Common myeloid progenitor, CD34-positive (primary cell): ENCODE data around the gene PAM.

Experiments used
- CTCF ChIA-PET: fragments of 350-600 bp; sonication (Branson Sonifier 250); formaldehyde crosslinking; loops from one replicate; lab custom pipeline; 2021; ENCODE audit warnings: antibody characterized with exemption; lab: Charles Lee
- POLR2A ChIA-PET: fragments of 350-600 bp; sonication (Branson Sonifier 250); formaldehyde crosslinking; loops from one replicate; lab custom pipeline; 2021; ENCODE audit warnings: antibody characterized with exemption; lab: Charles Lee
- DNase-seq, 3 donors: peaks; one replicate each; pipeline versions ENCODE4 v3.0.0 to v3.0.0-alpha.2; 2013
- H3K27ac ChIP-seq, 2 experiments: 1 replicate in 1 of 2; 2 replicates in 1 of 2; pipeline ENCODE4 v1.7.0; 2013; ENCODE audit warnings: inconsistent platforms in 2 of 2, low read length in 2 of 2, mild to moderate bottlenecking in 2 of 2, low read depth in 1 of 2, moderate library complexity in 1 of 2; ENCODE audit not compliant: severe bottlenecking in 2 of 2, insufficient read depth in 1 of 2, poor library complexity in 1 of 2
- H3K27me3 ChIP-seq, 5 experiments: replicated peaks in 2 of 5; 1 replicate in 3 of 5; 2 replicates in 2 of 5; pipeline versions ENCODE4 v1.6.1 to v1.7.0; 2013; ENCODE audit warnings: low read length in 4 of 5, mild to moderate bottlenecking in 2 of 5, moderate library complexity in 2 of 5, inconsistent platforms in 1 of 5; ENCODE audit not compliant: insufficient read depth in 5 of 5, control insufficient read depth in 4 of 5
- H3K36me3 ChIP-seq, 4 experiments: 1 replicate in 2 of 4; 2 replicates in 2 of 4; pipeline versions ENCODE4 v1.6.1 to v1.7.0; 2013; ENCODE audit warnings: low read length in 3 of 4, control low read depth in 1 of 4, mild to moderate bottlenecking in 1 of 4; ENCODE audit not compliant: control insufficient read depth in 4 of 4, insufficient read depth in 4 of 4
- H3K4me1 ChIP-seq, 4 experiments: 1 replicate in 3 of 4; 2 replicates in 1 of 4; pipeline versions ENCODE4 v1.6.1 to v1.7.1; 2013; ENCODE audit warnings: low read length in 3 of 4, mild to moderate bottlenecking in 3 of 4, control low read depth in 1 of 4, inconsistent platforms in 1 of 4, moderate library complexity in 1 of 4; ENCODE audit not compliant: control insufficient read depth in 4 of 4, insufficient read depth in 4 of 4; ENCODE audit errors: control extremely low read depth in 1 of 4
- H3K4me3 ChIP-seq, 7 experiments: 1 replicate in 4 of 7; 2 replicates in 3 of 7; pipeline versions ENCODE4 v1.5.1 to v1.7.0; 2013; ENCODE audit warnings: mild to moderate bottlenecking in 7 of 7, low read length in 6 of 7, moderate library complexity in 6 of 7, inconsistent platforms in 2 of 7, low read depth in 2 of 7, control low read depth in 1 of 7; ENCODE audit not compliant: insufficient read depth in 4 of 7, control insufficient read depth in 1 of 7; ENCODE audit errors: extremely low read depth in 1 of 7
- H3K9me3 ChIP-seq, 5 experiments: 1 replicate in 4 of 5; 2 replicates in 1 of 5; pipeline versions ENCODE4 v1.6.1 to v1.7.1; 2013; ENCODE audit warnings: low read length in 4 of 5, mild to moderate bottlenecking in 2 of 5, inconsistent platforms in 1 of 5, low read depth in 1 of 5, moderate library complexity in 1 of 5; ENCODE audit not compliant: control insufficient read depth in 4 of 5, insufficient read depth in 2 of 5; ENCODE audit errors: control extremely low read depth in 1 of 5
- WGBS: methylation state at CpG from one replicate; pipeline ENCODE4 v1.1.5; 2013; ENCODE audit not compliant: insufficient coverage; 5-methylcytosine and 5-hydroxymethylcytosine counted together

The PAM gene

GRCh38 chr5:102802708-102803458, 47.8 kb downstream of the PAM start:
- CTCF ChIA-PET = interaction anchor here (0.8 kb wide), 1 partner anchor 122 kb away, joined by 3 read pairs; no protein-coding TSS in a partner anchor
- no peak overlapping the region for H3K27ac ChIP-seq
- peak; percentile 13 to 75 (median 67) for DNase-seq
- H3K4me3 ChIP-seq = no peak overlapping the region
- no peaks in the 10 kb centered on the region for H3K9me3 ChIP-seq
- H3K27me3 ChIP-seq = no peaks in the 10 kb centered on the region
- H3K4me1 ChIP-seq = peaks cover 9 to 21% (median 15%) of the 10 kb centered on the region in 4 experiments
- POLR2A ChIA-PET = no interaction called here
- WGBS = 95% methylated on average over 3 of the region's 6 CpGs
- H3K36me3 ChIP-seq = no peaks in the 10 kb centered on the region

- H3K27me3 ChIP-seq = no peaks in the 10 kb centered on the region
- no peaks in the 10 kb centered on the region for H3K36me3 ChIP-seq
- peaks cover 0 to 5% (median 0%) of the 10 kb centered on the region in 4 experiments for H3K4me1 ChIP-seq
- H3K9me3 ChIP-seq = no peaks in the 10 kb centered on the region
- ChIA-PET POLR2A (no interaction called here), CTCF (interaction anchor here (0.7 to 1.2 kb wide), 3 partner anchors 17 to 126 kb away, joined by 3 to 4 read pairs (median 3); no protein-coding TSS in a partner anchor)
- no peak overlapping the region for H3K4me3 ChIP-seq
- DNase-seq = peak in 2 of 3 donors; percentile 39 to 52
- H3K27ac ChIP-seq = no peak overlapping the region
- 63% methylated on average over 2 of the region's 7 CpGs for WGBS
These were observed 52.9 kb downstream of the PAM start for GRCh38 chr5:102807878-102808502.

- Histone ChIP-seq H3K36me3 (no peaks in the 10 kb centered on the region), H3K4me3 (no peak overlapping the region), H3K27me3 (no peaks in the 10 kb centered on the region), H3K9me3 (no peaks in the 10 kb centered on the region), H3K27ac (no peak overlapping the region), H3K4me1 (peaks cover 0 to 5% (median 0%) of the 10 kb centered on the region in 4 experiments)
- POLR2A ChIA-PET = no interaction called here
- 100% methylated on average over 2 of the region's 4 CpGs for WGBS
- no peak for DNase-seq
- CTCF ChIA-PET = no interaction called here
These were observed 53.9 kb downstream of the PAM start for GRCh38 chr5:102809033-102809432.

DNA sequence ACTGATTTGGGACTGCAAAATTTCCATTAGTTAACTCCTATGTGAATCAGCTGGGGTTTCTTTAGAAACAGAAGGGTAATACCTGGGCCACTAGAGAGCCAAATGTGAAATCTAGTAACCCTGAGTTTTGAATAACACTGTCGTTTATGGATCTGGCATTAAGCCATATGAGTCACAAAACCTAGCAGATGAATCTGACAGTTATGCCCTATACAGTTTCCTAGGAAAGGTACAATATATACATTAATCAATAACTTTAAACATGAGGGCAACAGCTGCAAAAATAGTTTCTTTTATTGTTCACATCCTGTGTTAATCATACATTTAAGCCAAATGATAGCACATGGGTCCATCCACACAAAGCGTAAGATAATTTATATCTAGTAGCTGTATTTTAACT, 56.9 kb downstream of the PAM start:
- WGBS = no CpG with 5 or more reads among the region's 2 CpGs
- POLR2A ChIA-PET = no interaction called here

GRCh38 chr5:102813740-102814139, 58.6 kb downstream of the PAM start:
- Histone ChIP-seq H3K27me3 (no peaks in the 10 kb centered on the region), H3K4me3 (no peak overlapping the region), H3K36me3 (no peaks in the 10 kb centered on the region), H3K9me3 (no peaks in the 10 kb centered on the region), H3K4me1 (peaks cover 0 to 16% (median 5%) of the 10 kb centered on the region in 4 experiments), H3K27ac (no peak overlapping the region)
- 0% methylated on average over 1 of the region's 1 CpG for WGBS
- ChIA-PET POLR2A (no interaction called here), CTCF (interaction anchor here (1.4 to 1.8 kb wide), 2 partner anchors 61 to 326 kb away, joined by 3 read pairs; no protein-coding TSS in a partner anchor)
- no peak for DNase-seq

More for the DNA sequence above, 56.9 kb downstream of the PAM start:
- no peak overlapping the region for H3K27ac ChIP-seq
- peaks cover 0 to 21% (median 5%) of the 10 kb centered on the region in 4 experiments for H3K4me1 ChIP-seq
- H3K4me3 ChIP-seq = no peak overlapping the region
- no peaks in the 10 kb centered on the region for H3K9me3 ChIP-seq
- no peaks in the 10 kb centered on the region for H3K27me3 ChIP-seq
- CTCF ChIA-PET = no interaction called here
- H3K36me3 ChIP-seq = no peaks in the 10 kb centered on the region
- peak in 2 of 3 donors; percentile 53 to 69 for DNase-seq

GRCh38 chr5:102815084-102815483, 60.0 kb downstream of the PAM start:
- H3K27ac ChIP-seq = no peak overlapping the region
- no peaks in the 10 kb centered on the region for H3K36me3 ChIP-seq
- ChIA-PET POLR2A (no interaction called here), CTCF (interaction anchor here (0.8 to 1.4 kb wide), 2 partner anchors 25 to 63 kb away, joined by 3 read pairs; no protein-coding TSS in a partner anchor)
- H3K27me3 ChIP-seq = no peaks in the 10 kb centered on the region
- 87% methylated on average over 3 of the region's 4 CpGs for WGBS
- no peak for DNase-seq
- no peak overlapping the region for H3K4me3 ChIP-seq
- H3K9me3 ChIP-seq = no peaks in the 10 kb centered on the region
- H3K4me1 ChIP-seq = peaks cover 0 to 16% (median 5%) of the 10 kb centered on the region in 4 experiments
